GM12891 (cell line): ENCODE results near the gene SCFD2.
"Not testable (repeated sequence)": the region's sequence is repeated elsewhere in the genome, so short reads cannot be mapped to it uniquely, and the experiment has no call there.

ENCODE experiments used
- POLR2AphosphoS5 ChIP-seq: IDR thresholded peaks from 2 replicates; pipeline ENCODE4 v1.6.1; 2011; ENCODE audit warnings: low read depth, low read length, control low read depth
- POU2F2 ChIP-seq: IDR thresholded peaks from 2 replicates; pipeline ENCODE4 v1.6.1; 2011; ENCODE audit warnings: low read depth, mild to moderate bottlenecking, control low read depth, low read length, moderate library complexity

GRCh38 chr4:53219148-53219547, 146.7 kb downstream of the SCFD2 start:
- not testable (repeated sequence) for TF ChIP-seq POU2F2, POLR2AphosphoS5
